WTC11 (cell line): ENCODE data around the gene SLC10A1. TPM values are rescaled to one million over a fixed set of nuclear protein-coding genes. Genes with fewer than 3 reads are reported as not detected.

Experiments used
- ATAC-seq: fragments of 200-7000 bp; cut with Tn5 transposase; 2 replicates; pipeline ENCODE4 v1.10.0; 2021; ENCODE audit warnings: mild to moderate bottlenecking, moderate library complexity
- CTCF ChIA-PET: fragments of 300-600 bp; sonication (Branson Sonifier 250); formaldehyde crosslinking; loops from one replicate; lab custom pipeline; 2021; ENCODE audit warnings: antibody characterized with exemption; lab: Charles Lee
- POLR2A ChIA-PET: fragments of 350-600 bp; sonication (Branson Sonifier 250); formaldehyde crosslinking; loops from one replicate; lab custom pipeline; 2021; ENCODE audit warnings: antibody characterized with exemption; lab: Charles Lee
- DNase-seq: peaks from one replicate; pipeline ENCODE4 v3.0.0; 2021; ENCODE audit warnings: low spot score
- H3K27ac Mint-ChIP-seq: 2 replicates; pipeline ENCODE4 v1.8.0; 2021; ENCODE audit warnings: mixed read lengths
- H3K27me3 Mint-ChIP-seq: 2 replicates; pipeline ENCODE4 v1.8.0; 2021; ENCODE audit warnings: low read depth, mild to moderate bottlenecking, moderate library complexity, mixed read lengths
- H3K36me3 Mint-ChIP-seq: 2 replicates; pipeline ENCODE4 v1.8.0; 2021; ENCODE audit warnings: mixed read lengths
- H3K4me1 Mint-ChIP-seq: 2 replicates; pipeline ENCODE4 v1.8.0; 2022; ENCODE audit warnings: mixed read lengths
- H3K4me3 Mint-ChIP-seq: 2 replicates; pipeline ENCODE4 v1.8.0; 2021; ENCODE audit warnings: mild to moderate bottlenecking, moderate library complexity, mixed read lengths
- H3K9me3 Mint-ChIP-seq: 2 replicates; pipeline ENCODE4 v1.8.0; 2021; ENCODE audit warnings: mixed read lengths
- CREB1 ChIP-seq: sonication (generic); formaldehyde crosslinking; IDR thresholded peaks from 2 replicates; pipeline ENCODE4 v1.8.0; 2023; ENCODE audit warnings: mild to moderate bottlenecking, missing genetic modification reagents
- CREM ChIP-seq: sonication (generic); formaldehyde crosslinking; IDR thresholded peaks from 2 replicates; pipeline ENCODE4 v1.8.1; 2022; ENCODE audit warnings: mild to moderate bottlenecking, missing genetic modification reagents, moderate library complexity
- ESRRA ChIP-seq: sonication (generic); formaldehyde crosslinking; IDR thresholded peaks from 2 replicates; pipeline ENCODE4 v1.8.1; 2022; ENCODE audit warnings: mild to moderate bottlenecking, missing genetic modification reagents, borderline replicate concordance
- ETV6 ChIP-seq: sonication (generic); formaldehyde crosslinking; IDR thresholded peaks from 2 replicates; pipeline ENCODE4 v1.8.1; 2022; ENCODE audit warnings: mild to moderate bottlenecking, missing genetic modification reagents
- FOXK1 ChIP-seq: sonication (generic); formaldehyde crosslinking; IDR thresholded peaks from 2 replicates; pipeline ENCODE4 v1.8.0; 2022; ENCODE audit warnings: mild to moderate bottlenecking, moderate library complexity, missing genetic modification reagents
- FOXP1 ChIP-seq: sonication (generic); formaldehyde crosslinking; IDR thresholded peaks from 2 replicates; pipeline ENCODE4 v1.8.0; 2022; ENCODE audit warnings: missing genetic modification reagents, mild to moderate bottlenecking, moderate library complexity, borderline replicate concordance
- GRHL2 ChIP-seq: fragments of 250-450 bp; sonication (Bioruptor Pico); IDR thresholded peaks from 2 replicates; pipeline ENCODE4 v1.8.0; 2022; ENCODE audit warnings: mild to moderate bottlenecking, moderate library complexity; ENCODE audit not compliant: insufficient replicate concordance, severe bottlenecking
- GTF2I ChIP-seq: fragments of 250-450 bp; sonication (Bioruptor Pico); conservative IDR thresholded peaks from 2 replicates; pipeline ENCODE4 v1.4.0; 2021; ENCODE audit warnings: mild to moderate bottlenecking
- IRF2 ChIP-seq: sonication (generic); formaldehyde crosslinking; IDR thresholded peaks from 2 replicates; pipeline ENCODE4 v1.8.0; 2022; ENCODE audit warnings: low read depth, missing genetic modification reagents, borderline replicate concordance
- MXD4 ChIP-seq: fragments of 250-450 bp; sonication (Bioruptor Pico); IDR thresholded peaks from 2 replicates; pipeline ENCODE4 v1.8.0; 2021; ENCODE audit warnings: mild to moderate bottlenecking, moderate library complexity, borderline replicate concordance
- NR1H2 ChIP-seq: sonication (generic); formaldehyde crosslinking; IDR thresholded peaks from 2 replicates; pipeline ENCODE4 v1.9.0; 2021; ENCODE audit warnings: mild to moderate bottlenecking, moderate library complexity, missing genetic modification reagents
- NR2C2 ChIP-seq: sonication (generic); formaldehyde crosslinking; IDR thresholded peaks from 2 replicates; pipeline ENCODE4 v1.8.0; 2022; ENCODE audit warnings: mild to moderate bottlenecking, missing genetic modification reagents
- PRDM15 ChIP-seq: sonication (generic); formaldehyde crosslinking; IDR thresholded peaks from 2 replicates; pipeline ENCODE4 v1.8.0; 2022; ENCODE audit warnings: missing genetic modification reagents
- RELA ChIP-seq: sonication (generic); formaldehyde crosslinking; IDR thresholded peaks from 2 replicates; pipeline ENCODE4 v1.8.1; 2022; ENCODE audit warnings: missing genetic modification reagents, mild to moderate bottlenecking, borderline replicate concordance
- TCF7 ChIP-seq: sonication (generic); formaldehyde crosslinking; IDR thresholded peaks from 2 replicates; pipeline ENCODE4 v1.8.0; 2022; ENCODE audit warnings: mild to moderate bottlenecking, low read depth, missing genetic modification reagents, moderate library complexity
- TEAD4 ChIP-seq: sonication (generic); formaldehyde crosslinking; IDR thresholded peaks from 2 replicates; pipeline ENCODE4 v1.8.0; 2022; ENCODE audit warnings: mild to moderate bottlenecking, missing genetic modification reagents
- USF1 ChIP-seq: sonication (generic); formaldehyde crosslinking; IDR thresholded peaks from 2 replicates; pipeline ENCODE4 v1.8.0; 2022; ENCODE audit warnings: mild to moderate bottlenecking, missing genetic modification reagents
- USF2 ChIP-seq: sonication (generic); formaldehyde crosslinking; IDR thresholded peaks from 2 replicates; pipeline ENCODE4 v1.8.1; 2023; ENCODE audit warnings: mild to moderate bottlenecking, missing genetic modification reagents, moderate library complexity
- ZBTB21 ChIP-seq: sonication (generic); formaldehyde crosslinking; IDR thresholded peaks from 2 replicates; pipeline ENCODE4 v1.8.1; 2023; ENCODE audit warnings: mild to moderate bottlenecking, missing genetic modification reagents, borderline replicate concordance
- ZNF232 ChIP-seq: sonication (generic); formaldehyde crosslinking; IDR thresholded peaks from 2 replicates; pipeline ENCODE4 v1.8.0; 2022; ENCODE audit warnings: mild to moderate bottlenecking, missing genetic modification reagents
- ZNF317 ChIP-seq: sonication (generic); formaldehyde crosslinking; IDR thresholded peaks from 2 replicates; pipeline ENCODE4 v1.8.1; 2023; ENCODE audit warnings: low read depth, mild to moderate bottlenecking, moderate library complexity, missing genetic modification reagents, borderline replicate concordance
- ZNF416 ChIP-seq: fragments of 250-450 bp; sonication (Bioruptor Pico); IDR thresholded peaks from 2 replicates; pipeline ENCODE4 v1.9.0; 2021; ENCODE audit warnings: mild to moderate bottlenecking, inconsistent platforms
- ZNF423 ChIP-seq: fragments of 250-450 bp; sonication (Bioruptor Pico); IDR thresholded peaks from 2 replicates; pipeline ENCODE4 v2.1.2; 2022; ENCODE audit warnings: mild to moderate bottlenecking, moderate library complexity
- total RNA-seq: library from RNA; stranded (reverse); gene quantifications from 3 replicates; pipeline ENCODE4 v1.2.3, GENCODE V29; 2021
- TF ChIP-seq, protein P1 (sequence below): sonication (generic); formaldehyde crosslinking; IDR thresholded peaks from 2 replicates; pipeline ENCODE4 v1.8.1; 2023; ENCODE audit warnings: mild to moderate bottlenecking, missing genetic modification reagents, borderline replicate concordance
- TF ChIP-seq, protein P2 (sequence below): sonication (generic); formaldehyde crosslinking; IDR thresholded peaks from 2 replicates; pipeline ENCODE4 v1.8.1; 2022; ENCODE audit warnings: mild to moderate bottlenecking, moderate library complexity, missing genetic modification reagents

SLC10A1 gene
- total RNA-seq, 1 experiment from 2014 or later, result 0.09 TPM

GRCh38 chr14:69797573-69798338 lies 715 bp upstream of the SLC10A1 start:
- Mint-ChIP-seq H3K4me3 (no peak overlapping the region), H3K36me3 (peaks cover 4% of the 10 kb centered on the region; the same call in 1 of the 2 replicates), H3K27me3 (no peaks in the 10 kb centered on the region), H3K4me1 (peaks cover 29% of the 10 kb centered on the region), H3K9me3 (peaks cover 24% of the 10 kb centered on the region), H3K27ac (no peak overlapping the region)
- POLR2A ChIA-PET, result no interaction called here
- TF ChIP-seq RELA (CRISPR knock-in tag) (no peak), FOXP1 (CRISPR knock-in tag) (no peak), ZNF317 (CRISPR knock-in tag) (no peak), GRHL2 (CRISPR knock-in tag) (no peak), ZNF232 (CRISPR knock-in tag) (no peak), ETV6 (CRISPR knock-in tag) (no peak), CREB1 (CRISPR knock-in tag) (no peak), FOXK1 (CRISPR knock-in tag) (no peak), PRDM15 (CRISPR knock-in tag) (no peak), TCF7 (CRISPR knock-in tag) (no peak), MXD4 (no peak), GTF2I (CRISPR knock-in tag) (no peak), ESRRA (no peak), USF2 (CRISPR knock-in tag) (no peak), ZNF423 (no peak), CREM (no peak), TEAD4 (CRISPR knock-in tag) (no peak)
- TF ChIP-seq, protein P1, sequence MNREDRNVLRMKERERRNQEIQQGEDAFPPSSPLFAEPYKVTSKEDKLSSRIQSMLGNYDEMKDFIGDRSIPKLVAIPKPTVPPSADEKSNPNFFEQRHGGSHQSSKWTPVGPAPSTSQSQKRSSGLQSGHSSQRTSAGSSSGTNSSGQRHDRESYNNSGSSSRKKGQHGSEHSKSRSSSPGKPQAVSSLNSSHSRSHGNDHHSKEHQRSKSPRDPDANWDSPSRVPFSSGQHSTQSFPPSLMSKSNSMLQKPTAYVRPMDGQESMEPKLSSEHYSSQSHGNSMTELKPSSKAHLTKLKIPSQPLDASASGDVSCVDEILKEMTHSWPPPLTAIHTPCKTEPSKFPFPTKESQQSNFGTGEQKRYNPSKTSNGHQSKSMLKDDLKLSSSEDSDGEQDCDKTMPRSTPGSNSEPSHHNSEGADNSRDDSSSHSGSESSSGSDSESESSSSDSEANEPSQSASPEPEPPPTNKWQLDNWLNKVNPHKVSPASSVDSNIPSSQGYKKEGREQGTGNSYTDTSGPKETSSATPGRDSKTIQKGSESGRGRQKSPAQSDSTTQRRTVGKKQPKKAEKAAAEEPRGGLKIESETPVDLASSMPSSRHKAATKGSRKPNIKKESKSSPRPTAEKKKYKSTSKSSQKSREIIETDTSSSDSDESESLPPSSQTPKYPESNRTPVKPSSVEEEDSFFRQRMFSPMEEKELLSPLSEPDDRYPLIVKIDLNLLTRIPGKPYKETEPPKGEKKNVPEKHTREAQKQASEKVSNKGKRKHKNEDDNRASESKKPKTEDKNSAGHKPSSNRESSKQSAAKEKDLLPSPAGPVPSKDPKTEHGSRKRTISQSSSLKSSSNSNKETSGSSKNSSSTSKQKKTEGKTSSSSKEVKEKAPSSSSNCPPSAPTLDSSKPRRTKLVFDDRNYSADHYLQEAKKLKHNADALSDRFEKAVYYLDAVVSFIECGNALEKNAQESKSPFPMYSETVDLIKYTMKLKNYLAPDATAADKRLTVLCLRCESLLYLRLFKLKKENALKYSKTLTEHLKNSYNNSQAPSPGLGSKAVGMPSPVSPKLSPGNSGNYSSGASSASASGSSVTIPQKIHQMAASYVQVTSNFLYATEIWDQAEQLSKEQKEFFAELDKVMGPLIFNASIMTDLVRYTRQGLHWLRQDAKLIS (CRISPR knock-in tag), result no peak
- DNase-seq (no peak), ATAC-seq (no peak; the same call in 1 of the 2 replicates)
- CTCF ChIA-PET, result interaction anchor here (1.1 kb wide), 1 partner anchor 230 kb away, joined by 4 read pairs; no protein-coding TSS in a partner anchor

DNA sequence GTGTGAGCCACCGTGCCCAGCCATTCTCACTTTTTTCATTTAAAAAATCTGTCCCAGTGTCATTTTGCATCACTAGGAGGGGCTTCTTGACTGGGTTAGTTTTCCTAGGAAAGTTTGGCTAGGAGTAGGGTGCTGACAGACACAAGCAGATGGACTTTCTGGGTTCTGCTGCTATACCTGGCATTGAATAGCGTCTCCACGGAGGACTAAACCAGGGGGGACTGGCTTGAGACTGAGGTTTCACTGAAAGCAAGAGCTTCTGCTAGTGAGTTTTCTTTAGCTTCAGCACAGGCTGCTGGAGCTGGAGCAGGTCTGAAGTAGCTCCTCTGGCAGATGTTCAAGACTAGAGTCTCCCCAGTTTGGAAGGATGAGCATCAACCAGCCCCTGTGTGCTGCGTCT lies 1.4 kb downstream of the SLC10A1 start:
- no peak overlapping the region for H3K4me3 Mint-ChIP-seq
- POLR2A ChIA-PET, result no interaction called here
- peaks cover 17% of the 10 kb centered on the region for H3K9me3 Mint-ChIP-seq
- CTCF ChIA-PET, result no interaction called here
- no peaks in the 10 kb centered on the region for H3K27me3 Mint-ChIP-seq
- ATAC-seq (no peak), DNase-seq (no peak)
- peaks cover 4% of the 10 kb centered on the region; the same call in 1 of the 2 replicates for H3K36me3 Mint-ChIP-seq
- H3K4me1 Mint-ChIP-seq, result peaks cover 27% of the 10 kb centered on the region
- H3K27ac Mint-ChIP-seq, result no peak overlapping the region
- TF ChIP-seq ZNF416 (CRISPR knock-in tag) (no peak), NR1H2 (CRISPR knock-in tag) (no peak), ZBTB21 (CRISPR knock-in tag) (no peak), ETV6 (CRISPR knock-in tag) (no peak), USF1 (CRISPR knock-in tag) (no peak), IRF2 (CRISPR knock-in tag) (no peak), NR2C2 (CRISPR knock-in tag) (no peak), ESRRA (no peak)
- TF ChIP-seq, protein P2, sequence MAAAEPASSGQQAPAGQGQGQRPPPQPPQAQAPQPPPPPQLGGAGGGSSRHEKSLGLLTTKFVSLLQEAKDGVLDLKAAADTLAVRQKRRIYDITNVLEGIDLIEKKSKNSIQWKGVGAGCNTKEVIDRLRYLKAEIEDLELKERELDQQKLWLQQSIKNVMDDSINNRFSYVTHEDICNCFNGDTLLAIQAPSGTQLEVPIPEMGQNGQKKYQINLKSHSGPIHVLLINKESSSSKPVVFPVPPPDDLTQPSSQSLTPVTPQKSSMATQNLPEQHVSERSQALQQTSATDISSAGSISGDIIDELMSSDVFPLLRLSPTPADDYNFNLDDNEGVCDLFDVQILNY, result no peak
